Loucy (cell line): ENCODE results near the gene CACNB3.

Source experiments
- H2AFZ ChIP-seq: fragments of 200-600 bp; sonication (generic); 2 replicates; pipeline ENCODE4 v1.6.0; 2016; ENCODE audit warnings: antibody characterized with exemption, mild to moderate bottlenecking, low read length, moderate library complexity
- H3F3A ChIP-seq: fragments of 200-600 bp; 2 replicates; pipeline ENCODE4 v1.6.0; 2016; ENCODE audit warnings: antibody characterized with exemption, low read depth, mild to moderate bottlenecking
- H3K27me3 ChIP-seq: fragments of 200-600 bp; sonication (generic); 2 replicates; pipeline ENCODE4 v1.6.1; 2014; ENCODE audit warnings: low read length, mild to moderate bottlenecking; ENCODE audit not compliant: insufficient read depth, poor library complexity, severe bottlenecking
- H3K36me3 ChIP-seq: fragments of 200-600 bp; sonication (generic); 2 replicates; pipeline ENCODE4 v1.6.1; 2016; ENCODE audit warnings: low read length; ENCODE audit not compliant: insufficient read depth
- H3K4me1 ChIP-seq: fragments of 200-600 bp; sonication (generic); 2 replicates; pipeline ENCODE4 v1.5.1; 2014; ENCODE audit warnings: low read length, mild to moderate bottlenecking; ENCODE audit not compliant: insufficient read depth, poor library complexity, severe bottlenecking
- H3K4me2 ChIP-seq: fragments of 200-600 bp; sonication (generic); 2 replicates; pipeline ENCODE4 v1.6.0; 2014; ENCODE audit warnings: antibody characterized with exemption, low read length, low read depth, mild to moderate bottlenecking; ENCODE audit not compliant: poor library complexity, severe bottlenecking
- H3K4me3 ChIP-seq: fragments of 200-600 bp; sonication (generic); 2 replicates; pipeline ENCODE4 v1.5.1; 2014; ENCODE audit warnings: low read length, mild to moderate bottlenecking, mixed read lengths; ENCODE audit not compliant: poor library complexity, severe bottlenecking
- H3K79me2 ChIP-seq: fragments of 200-600 bp; sonication (generic); 2 replicates; pipeline ENCODE4 v1.6.1; 2014; ENCODE audit warnings: low read length; ENCODE audit not compliant: insufficient read depth
- H3K9ac ChIP-seq: fragments of 200-600 bp; sonication (generic); 2 replicates; pipeline ENCODE4 v1.6.0; 2014; ENCODE audit warnings: mild to moderate bottlenecking, low read depth, low read length, moderate library complexity; ENCODE audit not compliant: poor library complexity, severe bottlenecking
- H3K9me2 ChIP-seq: fragments of 200-600 bp; sonication (generic); replicated peaks from 2 replicates; pipeline ENCODE4 v1.6.1; 2016; ENCODE audit warnings: low read depth, low read length, mixed read lengths
- H3K9me3 ChIP-seq: fragments of 200-600 bp; sonication (generic); 2 replicates; pipeline ENCODE4 v1.6.1; 2014; ENCODE audit warnings: mild to moderate bottlenecking, antibody characterized with exemption, low read length, low read depth; ENCODE audit not compliant: insufficient read depth
- H4K20me1 ChIP-seq: fragments of 200-600 bp; sonication (generic); 2 replicates; pipeline ENCODE4 v1.6.0; 2014; ENCODE audit warnings: antibody characterized with exemption, low read length, mild to moderate bottlenecking; ENCODE audit not compliant: insufficient read depth, poor library complexity, severe bottlenecking
- EZH2phosphoT487 ChIP-seq: fragments of 200-600 bp; IDR thresholded peaks from 2 replicates; pipeline ENCODE4 v1.6.1; 2018; ENCODE audit warnings: antibody characterized with exemption, mild to moderate bottlenecking, moderate library complexity, borderline replicate concordance
- TF ChIP-seq, protein P1 (sequence below): fragments of 200-600 bp; sonication (generic); conservative IDR thresholded peaks from 2 replicates; pipeline ENCODE4 v1.5.1; 2014; ENCODE audit warnings: mild to moderate bottlenecking, antibody characterized with exemption, low read length

Gene CACNB3

DNA sequence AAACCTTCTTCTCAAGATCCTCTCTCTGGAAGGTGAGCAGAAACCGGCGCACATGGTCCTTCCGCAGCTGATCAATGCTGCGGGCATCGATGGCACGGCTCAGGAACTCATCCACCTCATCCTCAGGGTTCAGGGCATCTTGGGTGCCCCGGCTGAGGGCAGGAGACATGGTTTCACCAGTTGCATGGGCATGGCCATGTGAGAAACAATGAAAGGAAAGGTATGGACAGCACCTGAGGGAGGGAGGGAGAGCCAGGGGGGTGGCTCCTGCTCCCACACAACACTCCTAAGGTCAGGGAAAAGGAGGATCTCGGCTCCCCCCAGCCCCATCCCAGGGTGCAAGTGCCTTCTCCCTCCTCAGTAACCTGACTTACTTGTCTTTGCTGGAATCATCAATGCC is 43.0 kb upstream of the CACNB3 start:
- peaks cover 10% of the 10 kb centered on the region for H3K4me1 ChIP-seq
- no peak overlapping the region for H3K4me2 ChIP-seq
- no peaks in the 10 kb centered on the region for H3F3A ChIP-seq
- H3K9me2 ChIP-seq: no peaks in the 10 kb centered on the region
- no peaks in the 10 kb centered on the region for H3K9me3 ChIP-seq
- H3K79me2 ChIP-seq: no peaks in the 10 kb centered on the region
- no peak overlapping the region for H3K4me3 ChIP-seq
- no peak overlapping the region for H3K9ac ChIP-seq
- H3K27me3 ChIP-seq: no peaks in the 10 kb centered on the region
- no peak overlapping the region for H2AFZ ChIP-seq
- TF ChIP-seq, protein P1, sequence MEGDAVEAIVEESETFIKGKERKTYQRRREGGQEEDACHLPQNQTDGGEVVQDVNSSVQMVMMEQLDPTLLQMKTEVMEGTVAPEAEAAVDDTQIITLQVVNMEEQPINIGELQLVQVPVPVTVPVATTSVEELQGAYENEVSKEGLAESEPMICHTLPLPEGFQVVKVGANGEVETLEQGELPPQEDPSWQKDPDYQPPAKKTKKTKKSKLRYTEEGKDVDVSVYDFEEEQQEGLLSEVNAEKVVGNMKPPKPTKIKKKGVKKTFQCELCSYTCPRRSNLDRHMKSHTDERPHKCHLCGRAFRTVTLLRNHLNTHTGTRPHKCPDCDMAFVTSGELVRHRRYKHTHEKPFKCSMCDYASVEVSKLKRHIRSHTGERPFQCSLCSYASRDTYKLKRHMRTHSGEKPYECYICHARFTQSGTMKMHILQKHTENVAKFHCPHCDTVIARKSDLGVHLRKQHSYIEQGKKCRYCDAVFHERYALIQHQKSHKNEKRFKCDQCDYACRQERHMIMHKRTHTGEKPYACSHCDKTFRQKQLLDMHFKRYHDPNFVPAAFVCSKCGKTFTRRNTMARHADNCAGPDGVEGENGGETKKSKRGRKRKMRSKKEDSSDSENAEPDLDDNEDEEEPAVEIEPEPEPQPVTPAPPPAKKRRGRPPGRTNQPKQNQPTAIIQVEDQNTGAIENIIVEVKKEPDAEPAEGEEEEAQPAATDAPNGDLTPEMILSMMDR: no peak
- no peak for TF ChIP-seq EZH2phosphoT487
- no peaks in the 10 kb centered on the region for H4K20me1 ChIP-seq
- peaks cover 40% of the 10 kb centered on the region; the same call in 1 of the 2 replicates for H3K36me3 ChIP-seq

DNA sequence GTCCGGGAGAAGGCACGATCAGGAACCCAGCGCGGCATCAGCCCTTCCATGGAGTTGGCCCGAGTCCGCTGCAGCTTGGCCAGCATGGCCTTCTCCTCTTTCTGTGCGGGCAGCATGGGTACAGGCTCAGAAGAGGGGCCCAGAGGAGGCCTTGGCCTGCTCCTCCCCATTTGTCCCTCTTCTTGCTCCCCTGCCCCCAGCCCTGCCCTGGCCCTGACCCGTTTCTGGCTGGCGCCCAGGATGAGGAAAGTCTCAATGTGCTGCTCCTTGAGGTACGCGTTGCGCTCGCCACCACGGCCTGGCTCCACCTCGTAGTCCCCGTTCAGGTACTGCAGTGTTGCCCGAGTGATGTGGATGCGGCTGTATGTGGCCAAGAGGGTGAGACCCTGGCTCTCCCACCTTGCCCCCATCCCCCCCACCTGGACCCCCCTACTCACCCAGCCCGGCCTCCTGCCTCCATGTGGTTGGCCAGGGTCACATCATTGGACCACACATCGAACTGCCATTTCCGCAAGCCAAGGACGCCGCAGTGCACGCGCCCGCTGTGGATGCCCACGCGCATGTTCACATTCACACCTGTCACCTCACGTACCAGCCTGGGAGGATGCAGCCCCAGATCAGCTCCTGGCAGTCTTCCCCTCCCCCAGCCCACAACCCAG is 42.2 kb upstream of the CACNB3 start:
- peaks cover 36% of the 10 kb centered on the region; the same call in 1 of the 2 replicates for H3K36me3 ChIP-seq
- H3K79me2 ChIP-seq: no peaks in the 10 kb centered on the region
- no peak overlapping the region for H3K4me2 ChIP-seq
- no peaks in the 10 kb centered on the region for H4K20me1 ChIP-seq
- no peaks in the 10 kb centered on the region for H3F3A ChIP-seq
- no peaks in the 10 kb centered on the region for H3K9me3 ChIP-seq
- H3K4me3 ChIP-seq: no peak overlapping the region
- H3K27me3 ChIP-seq: no peaks in the 10 kb centered on the region
- peaks cover 15% of the 10 kb centered on the region for H3K4me1 ChIP-seq
- no peak overlapping the region for H2AFZ ChIP-seq
- no peak overlapping the region for H3K9ac ChIP-seq
- TF ChIP-seq, protein P1: no peak
- no peak for TF ChIP-seq EZH2phosphoT487
- no peaks in the 10 kb centered on the region for H3K9me2 ChIP-seq

DNA sequence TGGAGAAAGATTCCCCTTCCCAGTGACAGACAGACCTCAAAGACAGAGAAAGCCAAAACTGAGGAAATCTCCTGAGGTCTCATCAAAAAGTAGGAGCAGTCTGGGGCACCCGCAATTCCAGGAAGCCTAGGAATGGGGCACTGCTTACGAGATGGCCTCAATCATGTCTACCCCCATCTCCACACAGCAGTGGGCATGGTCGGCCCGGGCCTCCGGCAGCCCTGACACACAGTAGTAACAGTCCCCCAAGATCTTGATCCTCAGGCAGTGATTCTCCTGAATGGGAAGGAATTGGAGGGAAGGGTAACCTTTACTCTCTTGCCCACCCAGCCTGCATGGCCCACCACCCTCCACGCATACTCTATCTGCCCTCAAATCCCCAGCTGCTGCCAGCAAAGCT is 41.3 kb upstream of the CACNB3 start:
- Histone ChIP-seq H3K36me3 (peaks cover 29% of the 10 kb centered on the region; the same call in 1 of the 2 replicates), H3K4me1 (peaks cover 23% of the 10 kb centered on the region), H3K4me3 (no peak overlapping the region), H3K79me2 (no peaks in the 10 kb centered on the region), H3K9me3 (no peaks in the 10 kb centered on the region), H3K9me2 (no peaks in the 10 kb centered on the region), H2AFZ (no peak overlapping the region), H3K27me3 (no peaks in the 10 kb centered on the region), H4K20me1 (no peaks in the 10 kb centered on the region), H3K9ac (no peak overlapping the region), H3F3A (no peaks in the 10 kb centered on the region), H3K4me2 (no peak overlapping the region)
- TF ChIP-seq, protein P1: no peak
- no peak for TF ChIP-seq EZH2phosphoT487
